Rectal smooth muscle tissue (tissue), 1 donor: ENCODE results near the gene IQSEC1.

Experiments used
- H3K27ac ChIP-seq: one replicate; pipeline ENCODE4 v1.7.0; 2013; ENCODE audit warnings: low read depth, low read length, inconsistent platforms
- H3K27me3 ChIP-seq: one replicate; pipeline ENCODE4 v1.7.0; 2013; ENCODE audit warnings: low read length; ENCODE audit not compliant: control insufficient read depth, insufficient read depth
- H3K36me3 ChIP-seq: one replicate; pipeline ENCODE4 v1.7.0; 2013; ENCODE audit warnings: low read length; ENCODE audit not compliant: control insufficient read depth, insufficient read depth
- H3K4me1 ChIP-seq: one replicate; pipeline ENCODE4 v1.7.0; 2013; ENCODE audit warnings: low read length; ENCODE audit not compliant: control insufficient read depth, insufficient read depth
- H3K4me3 ChIP-seq: one replicate; pipeline ENCODE4 v1.7.0; 2013; ENCODE audit warnings: low read length
- H3K9ac ChIP-seq: one replicate; pipeline ENCODE4 v1.7.0; 2013; ENCODE audit warnings: low read length

Gene IQSEC1

DNA sequence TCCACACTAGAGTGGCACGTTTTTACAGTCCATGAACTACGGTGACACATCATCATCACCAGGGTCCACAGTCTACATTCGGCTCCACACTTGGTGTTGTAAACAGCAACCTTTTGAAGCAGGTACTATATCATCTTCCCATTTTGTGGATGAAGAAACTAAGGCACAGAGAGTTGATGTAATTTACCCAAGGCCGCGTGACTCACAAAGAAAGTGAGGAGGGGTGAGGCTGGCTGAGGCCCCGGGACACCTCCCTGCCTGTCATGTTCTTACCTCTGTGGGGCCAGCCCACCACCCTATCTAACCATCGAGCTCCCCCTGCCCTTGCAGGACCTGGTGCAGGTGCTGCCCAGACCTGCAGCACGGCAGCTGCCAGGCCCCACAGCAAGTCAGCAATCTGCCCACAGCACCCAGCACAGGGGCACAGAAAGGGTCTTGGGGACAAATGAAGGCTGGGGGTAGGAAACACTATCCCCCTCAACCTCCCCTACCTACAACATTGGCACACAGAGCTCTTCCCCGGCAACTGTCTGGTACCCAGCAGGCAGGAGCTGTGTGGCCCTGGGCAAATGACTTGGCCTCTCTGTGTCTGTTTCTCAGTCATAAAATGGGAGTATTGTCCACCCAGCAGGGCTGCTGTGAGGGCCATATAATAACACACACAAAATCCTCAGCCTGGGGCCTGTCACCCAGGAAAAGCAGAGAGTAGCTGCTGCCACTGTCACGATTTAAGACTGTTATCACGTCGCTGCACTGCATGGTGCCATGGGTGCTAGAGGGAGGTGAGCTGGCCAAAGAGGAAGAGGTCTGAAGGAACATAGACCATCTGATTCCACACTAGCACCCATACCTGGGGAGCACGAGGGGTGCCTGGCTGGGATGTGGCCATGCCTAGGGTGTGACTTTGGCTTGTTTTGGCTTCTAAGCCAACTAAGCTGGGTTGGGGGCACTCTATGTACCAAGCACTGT lies 115.1 kb downstream of the IQSEC1 start:
- H3K27ac ChIP-seq: peak overlapping the region; percentile 59

DNA sequence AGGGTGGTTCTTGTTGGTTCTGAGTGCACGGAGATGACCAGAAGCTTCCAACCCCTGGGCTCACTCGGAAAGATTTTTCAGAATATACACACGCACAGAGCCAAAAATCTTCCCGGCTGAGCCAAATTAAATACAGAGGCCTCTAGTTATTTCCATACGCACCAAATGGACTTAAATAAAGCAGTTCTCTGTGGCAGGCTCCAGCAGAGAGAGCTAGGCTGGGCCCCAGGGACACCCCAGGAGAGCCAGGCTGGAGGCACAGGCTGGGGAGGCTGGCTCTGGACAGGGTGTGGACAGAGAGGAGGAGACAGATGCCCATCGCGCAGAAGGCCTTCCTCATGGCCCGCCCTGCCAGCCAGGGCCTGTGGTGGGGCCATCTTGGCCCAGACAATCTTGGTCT lies 115.9 kb downstream of the IQSEC1 start:
- Histone ChIP-seq H3K4me1 (peaks cover 26% of the 10 kb centered on the region), H3K9ac (no peak overlapping the region)

More for the DNA sequence above, 115.1 kb downstream of the IQSEC1 start:
- no peak overlapping the region for H3K4me3 ChIP-seq
- peaks cover 26% of the 10 kb centered on the region for H3K4me1 ChIP-seq
- H3K9ac ChIP-seq: no peak overlapping the region
- H3K36me3 ChIP-seq: no peaks in the 10 kb centered on the region
- H3K27me3 ChIP-seq: no peaks in the 10 kb centered on the region

DNA sequence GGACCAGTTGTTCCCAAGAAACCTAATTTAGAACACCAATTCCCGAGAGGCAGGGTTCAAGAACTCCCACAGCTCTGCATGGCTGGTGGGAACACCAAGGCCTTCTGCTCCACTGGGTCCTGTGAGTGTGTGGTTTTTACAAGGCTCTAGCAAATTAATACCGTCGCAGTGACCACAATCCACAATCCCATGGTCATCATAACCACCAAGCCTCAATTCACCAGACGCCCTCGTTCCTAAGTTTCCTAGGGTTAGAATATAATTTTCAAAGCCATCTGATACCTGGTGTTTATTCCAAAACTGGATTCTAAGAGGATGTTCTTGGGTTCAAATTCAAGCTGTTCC lies 116.9 kb downstream of the IQSEC1 start:
- Histone ChIP-seq H3K4me1 (peaks cover 23% of the 10 kb centered on the region), H3K27ac (no peak overlapping the region)

More for the DNA sequence above, 115.9 kb downstream of the IQSEC1 start:
- Histone ChIP-seq H3K4me3 (no peak overlapping the region), H3K27me3 (no peaks in the 10 kb centered on the region), H3K36me3 (no peaks in the 10 kb centered on the region), H3K27ac (peak overlapping the region; percentile 59)

DNA sequence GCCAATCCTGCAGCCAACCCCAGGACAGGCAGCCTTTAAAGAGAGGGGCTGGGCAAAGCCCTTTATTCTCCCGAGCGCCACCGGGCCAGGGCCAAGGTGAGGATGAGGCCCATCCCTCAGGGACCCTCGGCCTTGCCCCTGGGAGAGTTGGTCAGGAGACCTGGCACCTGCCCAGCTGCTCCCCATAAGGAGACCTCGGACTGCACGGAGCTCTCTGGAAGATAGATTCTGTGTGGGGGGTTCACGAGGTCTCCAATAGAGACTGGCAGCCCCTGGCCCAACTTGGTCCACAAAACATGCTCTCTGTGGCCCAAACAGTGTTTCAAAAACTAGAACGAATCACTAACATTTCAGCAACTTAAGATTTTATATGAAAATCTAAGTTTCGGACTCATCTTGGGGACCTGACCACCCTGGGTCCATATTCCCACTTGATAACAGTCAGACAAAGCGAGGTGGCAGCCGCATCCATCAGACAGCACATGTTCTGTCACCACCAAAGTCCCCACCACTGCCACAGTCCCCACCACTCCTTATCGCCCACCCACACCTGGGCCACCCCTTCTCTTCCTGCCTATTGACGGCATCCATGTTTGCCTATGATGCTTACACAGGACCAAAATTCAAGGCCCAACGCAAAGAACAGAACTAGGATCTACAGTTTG lies 117.4 kb downstream of the IQSEC1 start:
- Histone ChIP-seq H3K27ac (peak overlapping the region; percentile 52), H3K4me3 (no peak overlapping the region), H3K36me3 (no peaks in the 10 kb centered on the region), H3K4me1 (peaks cover 23% of the 10 kb centered on the region), H3K9ac (no peak overlapping the region), H3K27me3 (no peaks in the 10 kb centered on the region)

More for the DNA sequence above, 116.9 kb downstream of the IQSEC1 start:
- no peaks in the 10 kb centered on the region for H3K36me3 ChIP-seq
- no peaks in the 10 kb centered on the region for H3K27me3 ChIP-seq
- no peak overlapping the region for H3K9ac ChIP-seq
- H3K4me3 ChIP-seq: no peak overlapping the region

DNA sequence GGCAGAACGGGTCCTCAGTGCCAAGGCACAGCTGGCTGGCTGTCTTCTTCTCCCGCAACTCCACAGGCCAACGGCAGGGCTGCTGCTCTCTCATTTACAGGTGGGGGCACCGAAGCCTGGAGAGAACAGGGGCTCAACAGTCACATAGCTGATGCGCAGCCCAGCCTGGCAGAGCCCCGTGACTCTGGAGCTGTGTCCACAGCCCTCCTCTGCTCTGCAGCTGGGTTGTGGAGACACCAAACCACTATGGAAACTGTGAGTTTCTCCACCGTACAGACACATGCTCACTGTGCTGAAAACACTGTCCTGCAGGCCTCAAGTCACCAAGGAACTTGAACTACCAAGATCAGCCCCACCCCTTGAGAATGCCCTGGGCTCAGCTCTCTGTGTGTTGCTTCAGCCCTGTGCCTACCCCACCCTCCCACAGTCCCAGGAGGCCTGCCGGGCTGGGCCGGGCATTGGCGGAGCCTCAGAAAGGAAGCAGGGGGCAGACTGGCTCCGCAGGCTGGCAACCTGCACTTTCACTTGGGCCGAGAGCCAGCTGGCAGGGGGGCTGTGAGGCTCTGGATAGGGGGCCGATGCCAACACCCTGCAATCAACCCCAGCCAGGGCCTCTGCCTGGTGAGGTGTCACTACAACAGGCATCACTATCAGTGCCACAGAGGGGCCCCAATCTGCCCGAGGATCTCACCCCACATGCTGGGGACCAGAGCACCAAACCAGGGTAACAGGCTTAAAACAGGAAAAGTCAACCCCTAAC lies 118.2 kb downstream of the IQSEC1 start:
- H3K9ac ChIP-seq: no peak overlapping the region

DNA sequence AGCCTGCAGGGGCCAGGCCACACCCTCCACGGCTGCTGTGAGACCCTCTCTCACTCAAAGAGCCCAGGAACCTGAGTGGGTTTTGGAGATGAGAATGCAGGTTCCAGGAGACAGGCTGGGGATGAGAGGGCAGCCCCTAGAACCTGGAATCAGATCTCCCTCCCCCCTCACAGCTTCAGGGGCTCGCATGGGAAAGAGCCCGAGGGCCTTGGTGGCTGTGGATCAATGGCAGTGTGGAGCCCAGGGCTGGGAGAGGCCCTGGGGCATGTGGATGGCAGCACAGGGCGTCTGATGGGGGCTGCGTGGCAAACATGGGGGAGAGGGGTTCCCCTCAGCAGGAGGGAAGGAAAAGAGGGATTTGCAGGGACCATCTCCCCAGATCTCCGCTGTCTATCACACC lies 119.0 kb downstream of the IQSEC1 start:
- peaks cover 23% of the 10 kb centered on the region for H3K4me1 ChIP-seq
- H3K4me3 ChIP-seq: no peak overlapping the region
- no peaks in the 10 kb centered on the region for H3K27me3 ChIP-seq
- H3K36me3 ChIP-seq: no peaks in the 10 kb centered on the region
- peak overlapping the region; percentile 53 for H3K27ac ChIP-seq
- no peak overlapping the region for H3K9ac ChIP-seq

More for the DNA sequence above, 118.2 kb downstream of the IQSEC1 start:
- peak overlapping the region; percentile 53 for H3K27ac ChIP-seq
- H3K4me1 ChIP-seq: peaks cover 23% of the 10 kb centered on the region
- H3K27me3 ChIP-seq: no peaks in the 10 kb centered on the region
- H3K4me3 ChIP-seq: peak overlapping the region; percentile 22
- no peaks in the 10 kb centered on the region for H3K36me3 ChIP-seq

DNA sequence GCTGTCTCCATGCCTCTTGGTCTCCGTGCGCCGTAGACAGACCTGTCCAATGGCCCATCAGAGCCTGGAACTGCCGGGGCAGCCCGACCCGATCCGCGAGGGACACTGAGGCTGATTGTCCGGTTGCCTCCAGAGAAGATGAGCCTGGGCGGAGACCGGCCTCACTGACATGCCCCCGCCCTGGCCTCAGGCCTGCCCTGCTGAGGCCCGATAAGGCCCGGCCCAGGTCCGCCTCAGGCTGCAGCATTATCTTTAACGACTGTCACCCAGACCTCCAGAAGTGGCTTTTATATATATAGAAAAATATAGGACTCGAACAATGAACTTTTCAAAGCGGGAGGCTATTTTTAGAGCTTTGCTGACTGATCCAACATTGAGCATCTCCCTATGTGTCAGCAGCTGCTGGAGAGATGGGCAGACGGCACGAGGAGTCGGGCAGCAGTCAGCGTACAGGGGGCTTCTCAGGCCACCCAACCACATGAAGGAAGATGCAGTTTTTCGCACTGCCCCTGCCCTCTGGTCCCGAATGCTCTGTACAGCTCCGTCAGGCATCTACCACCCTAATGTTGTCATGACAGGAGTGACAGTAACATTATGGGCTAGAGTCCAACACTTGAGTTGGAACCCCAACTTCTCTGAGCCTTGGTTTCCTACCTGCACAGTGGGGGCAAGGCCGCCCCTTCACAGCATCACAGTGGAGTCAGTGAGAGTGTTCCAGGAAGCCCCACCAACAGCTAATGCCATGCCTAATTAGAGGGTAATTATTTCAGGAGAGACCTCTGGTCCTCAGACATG lies 119.8 kb downstream of the IQSEC1 start:
- Histone ChIP-seq H3K4me1 (peaks cover 26% of the 10 kb centered on the region), H3K27me3 (no peaks in the 10 kb centered on the region), H3K4me3 (no peak overlapping the region), H3K27ac (no peak overlapping the region), H3K36me3 (no peaks in the 10 kb centered on the region), H3K9ac (no peak overlapping the region)

DNA sequence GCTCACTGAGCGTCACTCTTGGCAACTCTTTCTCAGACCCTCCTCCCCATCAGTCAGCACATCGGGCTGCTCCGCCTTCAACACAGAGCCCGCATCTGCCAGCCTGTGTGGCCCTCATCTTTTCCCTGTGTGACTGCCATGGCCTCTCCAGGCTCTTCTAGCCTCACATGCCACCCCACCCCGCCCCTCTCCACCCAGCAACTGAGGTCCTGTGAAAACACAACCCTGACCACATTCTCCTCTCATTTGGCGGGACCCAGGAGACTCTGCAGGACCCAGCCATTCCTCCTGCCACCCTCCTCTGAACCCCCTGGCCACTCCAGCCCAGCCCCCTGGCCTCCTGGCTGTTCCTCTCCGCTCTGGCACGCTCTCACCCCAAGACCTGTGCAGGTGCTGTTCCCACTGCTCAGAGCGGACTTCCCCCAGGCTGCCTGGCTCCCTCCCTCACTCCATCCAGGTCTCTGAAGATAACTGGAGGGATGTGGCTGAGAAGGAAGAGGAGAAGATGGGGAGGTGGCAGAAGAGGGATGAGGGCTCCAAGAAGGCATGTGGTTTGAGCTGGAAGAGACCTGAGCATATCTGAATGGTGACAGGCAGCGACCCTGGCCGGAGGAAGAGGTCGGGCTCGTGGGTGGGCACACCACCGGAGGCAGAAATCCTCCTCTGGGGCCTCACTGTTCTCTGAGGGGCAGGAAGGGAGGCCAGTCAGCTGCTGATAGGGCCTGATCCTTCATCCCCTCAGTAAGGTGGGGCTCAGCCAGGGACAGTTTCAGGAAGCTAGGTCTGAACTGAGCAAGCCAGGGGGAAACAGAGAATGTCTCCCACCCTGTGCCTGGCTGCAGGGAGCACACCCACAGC lies 120.7 kb downstream of the IQSEC1 start:
- peaks cover 29% of the 10 kb centered on the region for H3K4me1 ChIP-seq

DNA sequence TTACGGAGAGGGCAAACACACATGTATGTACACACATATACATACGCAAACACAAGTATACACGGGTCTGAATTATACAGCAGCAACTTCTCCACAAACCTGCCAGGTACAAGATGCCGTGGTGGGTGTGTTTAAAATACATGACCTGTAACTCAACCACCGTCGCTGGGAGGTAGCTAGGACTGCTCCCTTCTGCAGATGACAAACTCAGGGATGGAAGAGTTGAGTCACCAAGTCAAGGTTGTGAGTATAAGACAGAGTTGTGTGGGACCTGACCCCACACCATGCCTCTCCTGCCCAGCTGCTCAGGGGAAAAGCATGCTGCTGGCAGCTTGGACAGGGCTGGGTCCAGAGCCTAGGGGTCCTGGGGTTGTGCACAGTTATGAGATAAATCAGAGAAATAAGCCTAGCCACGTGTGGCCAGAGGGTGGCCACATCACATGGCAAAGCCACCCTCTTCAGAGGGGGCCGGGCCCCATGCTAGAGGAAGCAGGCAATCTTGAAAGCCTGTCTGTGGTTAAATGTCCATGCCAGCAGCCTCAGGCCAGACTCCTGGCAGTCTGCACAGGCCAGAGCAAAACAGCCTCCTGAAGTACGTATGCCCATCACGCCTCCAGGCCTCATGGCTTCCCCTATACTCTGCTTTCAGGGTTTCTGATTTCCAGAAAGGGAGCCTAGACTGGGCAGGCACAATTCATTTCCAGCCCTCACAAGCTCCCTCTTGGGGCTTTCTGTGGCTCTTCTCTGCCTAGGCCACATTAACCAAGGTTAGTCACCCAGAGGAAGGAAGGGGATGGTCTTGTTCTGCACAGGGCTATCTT lies 124.1 kb downstream of the IQSEC1 start:
- no peaks in the 10 kb centered on the region for H3K27me3 ChIP-seq
- no peak overlapping the region for H3K9ac ChIP-seq
- H3K36me3 ChIP-seq: no peaks in the 10 kb centered on the region
- no peak overlapping the region for H3K4me3 ChIP-seq
- H3K27ac ChIP-seq: no peak overlapping the region
- peaks cover 26% of the 10 kb centered on the region for H3K4me1 ChIP-seq

More for the DNA sequence above, 120.7 kb downstream of the IQSEC1 start:
- Histone ChIP-seq H3K27ac (no peak overlapping the region), H3K4me3 (no peak overlapping the region), H3K9ac (no peak overlapping the region), H3K27me3 (no peaks in the 10 kb centered on the region), H3K36me3 (no peaks in the 10 kb centered on the region)

DNA sequence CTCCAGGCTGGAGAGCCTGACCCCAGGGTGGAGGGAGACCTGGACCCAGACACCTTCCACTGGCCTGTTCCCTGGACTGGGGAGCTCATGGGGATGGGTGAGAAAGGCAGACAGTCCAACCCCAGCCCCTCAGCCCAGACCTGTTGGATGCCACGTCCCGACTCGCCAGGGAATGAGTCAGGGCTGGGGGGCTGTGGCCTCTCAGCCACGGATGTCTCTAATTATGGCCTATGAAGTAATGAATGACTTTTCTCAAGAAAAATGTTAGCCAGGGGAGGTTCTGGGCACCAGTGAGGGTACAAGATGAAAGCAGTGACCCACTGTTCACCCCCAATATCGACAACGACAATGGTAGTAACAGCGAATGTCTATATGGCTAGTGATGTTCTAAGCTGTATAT lies 124.9 kb downstream of the IQSEC1 start:
- peaks cover 26% of the 10 kb centered on the region for H3K4me1 ChIP-seq
- H3K4me3 ChIP-seq: no peak overlapping the region
- H3K36me3 ChIP-seq: no peaks in the 10 kb centered on the region
- H3K27me3 ChIP-seq: no peaks in the 10 kb centered on the region
- H3K27ac ChIP-seq: no peak overlapping the region
- no peak overlapping the region for H3K9ac ChIP-seq
